UCSD-AML1 (cell line): ENCODE results near the gene TMCO4.

Source experiments
- DNase-seq: peaks from one replicate; lab custom pipeline; 2025; ENCODE audit not compliant: unreplicated experiment; lab: John Stamatoyannopoulos, UW

The TMCO4 gene

DNA sequence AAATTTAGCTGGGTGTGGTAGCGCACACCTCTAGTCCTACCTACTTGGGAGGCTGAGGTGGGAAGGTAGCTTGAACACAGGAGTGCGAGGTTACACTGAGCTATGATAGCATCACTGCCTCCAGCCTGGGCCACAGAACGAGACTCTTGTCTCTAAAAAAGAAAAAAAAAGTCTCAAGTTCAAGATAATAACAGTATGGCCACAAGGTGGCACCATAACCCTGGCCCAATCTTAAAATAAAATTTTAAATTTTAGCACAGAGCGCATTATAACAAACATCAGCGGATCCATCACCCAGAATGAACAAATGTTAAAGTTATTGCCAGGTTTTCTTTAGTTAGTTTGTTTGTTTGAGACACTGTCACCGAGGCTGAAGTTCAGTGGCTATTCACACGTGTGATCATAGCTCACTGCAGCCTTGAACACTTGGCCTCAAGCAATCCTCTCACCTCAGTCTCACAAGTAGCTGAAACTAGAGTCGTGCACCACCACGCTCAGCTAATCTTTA is 137.9 kb downstream of the TMCO4 start:
- DNase-seq = no peak

- no peak for DNase-seq
These were observed 141.5 kb downstream of the TMCO4 start for GRCh38 chr1:19658186-19658585.

DNA sequence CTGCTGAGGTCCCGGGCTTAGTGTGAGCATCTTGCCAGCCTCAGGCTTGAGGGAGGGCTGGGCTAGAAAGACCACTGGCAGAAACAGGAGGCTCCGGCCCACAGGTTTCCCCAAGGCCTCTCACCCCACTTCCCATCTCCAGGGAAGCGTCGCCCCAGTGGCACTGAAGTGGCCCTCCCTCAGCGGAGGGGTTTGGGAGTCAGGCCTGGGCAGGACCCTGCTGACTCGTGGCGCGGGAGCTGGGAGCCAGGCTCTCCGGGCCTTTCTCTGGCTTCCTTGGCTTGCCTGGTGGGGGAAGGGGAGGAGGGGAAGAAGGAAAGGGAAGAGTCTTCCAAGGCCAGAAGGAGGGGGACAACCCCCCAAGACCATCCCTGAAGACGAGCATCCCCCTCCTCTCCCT is 142.2 kb downstream of the TMCO4 start:
- no peak for DNase-seq

DNA sequence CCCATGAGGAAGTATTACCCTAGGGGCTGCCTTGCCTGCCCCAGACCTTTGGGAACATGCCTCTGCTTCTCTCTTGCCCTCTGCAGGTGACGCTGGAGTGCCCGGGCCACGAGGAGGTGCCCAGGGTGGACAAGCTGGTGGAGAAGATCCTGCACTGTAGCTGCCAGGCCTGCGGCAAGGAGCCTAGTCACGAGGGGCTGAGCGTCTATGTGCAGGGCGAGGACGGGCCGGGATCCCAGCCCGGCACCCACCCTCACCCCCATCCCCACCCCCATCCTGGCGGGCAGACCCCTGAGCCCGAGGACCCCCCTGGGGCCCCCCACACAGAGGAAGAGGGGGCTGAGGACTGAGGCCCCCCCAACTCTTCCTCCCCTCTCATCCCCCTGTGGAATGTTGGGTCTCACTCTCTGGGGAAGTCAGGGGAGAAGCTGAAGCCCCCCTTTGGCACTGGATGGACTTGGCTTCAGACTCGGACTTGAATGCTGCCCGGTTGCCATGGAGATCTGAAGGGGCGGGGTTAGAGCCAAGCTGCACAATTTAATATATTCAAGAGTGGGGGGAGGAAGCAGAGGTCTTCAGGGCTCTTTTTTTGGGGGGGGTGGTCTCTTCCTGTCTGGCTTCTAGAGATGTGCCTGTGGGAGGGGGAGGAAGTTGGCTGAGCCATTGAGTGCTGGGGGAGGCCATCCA is 142.8 kb downstream of the TMCO4 start:
- DNase-seq = no peak

DNA sequence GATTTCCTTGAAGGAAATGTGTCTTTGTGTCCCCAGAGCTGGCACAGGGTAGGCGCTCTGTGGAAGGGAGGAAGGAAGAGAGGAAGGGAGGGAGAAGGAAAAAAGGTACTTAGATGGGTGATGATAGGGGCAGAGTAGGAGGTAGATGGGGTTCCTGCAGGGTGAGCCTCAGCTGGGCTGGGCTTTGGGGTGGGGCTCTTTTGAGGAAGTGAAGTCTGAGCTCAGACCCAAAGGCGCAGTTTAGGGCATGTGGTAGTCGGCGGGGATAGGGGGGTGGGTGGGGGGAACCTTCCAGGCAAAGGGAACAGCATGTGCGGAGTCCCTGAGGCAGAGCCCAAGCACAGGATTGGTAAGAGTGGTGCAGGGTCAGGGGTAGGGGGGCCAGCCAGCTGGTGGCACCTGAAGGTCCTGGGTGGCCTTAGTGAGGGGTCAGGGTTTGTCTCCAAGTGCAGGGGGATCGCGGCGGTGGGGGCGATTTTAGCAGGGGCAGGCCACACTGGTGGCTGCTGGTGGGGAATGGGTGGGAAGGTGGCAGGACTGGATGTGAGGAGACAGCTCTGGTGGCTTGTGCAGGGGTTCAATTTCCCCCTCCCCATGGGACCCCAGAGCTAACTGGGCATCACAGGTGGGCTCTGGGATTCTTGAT is 143.5 kb downstream of the TMCO4 start:
- DNase-seq = no peak

DNA sequence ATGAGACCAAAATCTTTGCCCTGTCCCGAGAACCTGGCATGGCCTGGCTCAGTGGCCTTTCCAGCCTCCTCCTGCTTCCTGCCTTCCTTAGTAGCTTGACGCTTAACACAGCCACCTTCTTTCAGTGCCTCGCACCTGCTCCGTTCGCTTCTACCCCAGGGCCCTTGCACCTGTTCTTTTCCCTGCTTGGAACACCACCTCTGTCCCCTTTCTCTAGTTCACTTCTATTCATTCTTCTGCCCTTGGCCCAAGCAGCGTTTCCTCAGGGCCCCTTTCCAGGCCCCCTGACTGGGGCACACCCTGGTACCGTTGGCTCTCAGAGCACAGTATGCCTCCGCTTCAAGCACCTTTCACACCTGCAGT is 144.0 kb downstream of the TMCO4 start:
- DNase-seq = no peak

- no peak for DNase-seq
These were observed 144.6 kb downstream of the TMCO4 start for GRCh38 chr1:19654886-19655717.

GRCh38 chr1:19654386-19654785 is 145.3 kb downstream of the TMCO4 start:
- DNase-seq = no peak

DNA sequence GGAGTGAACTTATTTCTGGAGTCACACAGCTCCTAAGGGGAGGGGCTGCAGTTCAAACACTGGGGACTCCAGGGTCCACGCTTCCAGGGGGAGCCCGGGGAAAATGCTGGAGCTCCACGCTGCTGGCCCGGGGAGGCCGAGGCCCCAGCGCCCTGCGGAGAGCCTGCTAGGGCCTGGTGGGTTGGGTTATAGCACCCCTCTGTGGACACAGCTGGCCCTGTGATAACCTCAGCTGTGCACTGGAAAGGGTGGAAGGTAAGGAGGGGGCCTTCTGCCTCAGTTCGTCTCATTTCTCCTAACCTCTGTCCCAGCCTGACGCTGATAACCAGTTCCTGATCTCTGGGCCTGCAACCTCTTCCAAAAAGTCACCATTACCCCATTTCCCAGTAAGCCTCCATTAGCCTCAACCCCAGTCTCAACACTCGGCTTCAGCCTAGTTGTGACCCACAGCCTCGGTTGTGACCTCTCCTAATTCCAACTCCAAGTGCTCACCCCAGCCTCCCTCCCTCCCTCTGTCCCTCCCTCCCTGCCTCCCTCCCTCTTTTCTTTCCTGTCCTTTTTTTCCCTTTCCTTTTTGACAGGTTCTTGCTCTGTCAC is 148.5 kb downstream of the TMCO4 start:
- DNase-seq = peak; percentile 50

DNA sequence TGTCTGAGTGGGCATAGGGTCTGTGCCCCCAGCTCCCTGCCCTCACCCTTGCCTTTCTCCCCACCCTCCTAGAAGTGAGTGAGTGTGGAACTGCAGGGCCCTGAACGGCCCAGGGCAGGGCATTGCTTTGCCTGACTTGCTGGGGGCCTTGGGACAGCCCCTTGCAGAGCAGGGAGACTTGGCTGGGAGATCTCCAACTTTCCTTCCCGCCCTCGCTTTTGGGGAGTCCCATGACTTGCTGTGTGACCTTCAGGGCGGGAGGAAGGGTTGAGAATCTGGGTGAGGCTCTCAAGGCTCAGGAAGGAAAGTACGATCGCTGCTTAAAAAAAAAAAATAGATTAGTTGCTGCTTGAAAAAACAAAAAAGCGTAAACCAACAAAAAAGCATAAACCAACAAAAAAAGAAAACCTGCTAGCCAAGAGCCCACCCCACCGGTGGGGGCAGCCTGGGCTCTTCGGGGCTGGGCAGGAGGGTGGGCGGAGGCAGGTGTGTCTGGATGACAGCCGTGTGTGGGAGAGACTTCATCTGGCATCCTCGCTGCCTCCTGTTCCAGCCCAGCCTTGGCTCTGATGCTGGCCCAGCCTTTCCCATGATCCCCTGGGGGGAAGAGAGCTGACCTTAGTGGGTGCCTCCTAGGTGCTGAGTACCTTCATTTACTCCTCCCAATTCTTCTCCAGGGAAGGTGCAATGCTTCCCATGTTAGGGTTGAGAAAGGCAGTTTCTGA is 149.1 kb downstream of the TMCO4 start:
- DNase-seq = no peak

GRCh38 chr1:19648689-19649088 is 151.0 kb downstream of the TMCO4 start:
- DNase-seq = no peak

- DNase-seq = no peak
These were observed 151.5 kb downstream of the TMCO4 start for GRCh38 chr1:19648239-19648638.

GRCh38 chr1:19647643-19648042 is 152.1 kb downstream of the TMCO4 start:
- peak; percentile 71 for DNase-seq

- no peak for DNase-seq
These were observed 153.1 kb downstream of the TMCO4 start for GRCh38 chr1:19646377-19647319.

- no peak for DNase-seq
These were observed 154.1 kb downstream of the TMCO4 start for GRCh38 chr1:19645411-19646251.

GRCh38 chr1:19644681-19645410 is 154.9 kb downstream of the TMCO4 start:
- peak; percentile 43 for DNase-seq

GRCh38 chr1:19644395-19644680 is 155.4 kb downstream of the TMCO4 start:
- DNase-seq = no peak

DNA sequence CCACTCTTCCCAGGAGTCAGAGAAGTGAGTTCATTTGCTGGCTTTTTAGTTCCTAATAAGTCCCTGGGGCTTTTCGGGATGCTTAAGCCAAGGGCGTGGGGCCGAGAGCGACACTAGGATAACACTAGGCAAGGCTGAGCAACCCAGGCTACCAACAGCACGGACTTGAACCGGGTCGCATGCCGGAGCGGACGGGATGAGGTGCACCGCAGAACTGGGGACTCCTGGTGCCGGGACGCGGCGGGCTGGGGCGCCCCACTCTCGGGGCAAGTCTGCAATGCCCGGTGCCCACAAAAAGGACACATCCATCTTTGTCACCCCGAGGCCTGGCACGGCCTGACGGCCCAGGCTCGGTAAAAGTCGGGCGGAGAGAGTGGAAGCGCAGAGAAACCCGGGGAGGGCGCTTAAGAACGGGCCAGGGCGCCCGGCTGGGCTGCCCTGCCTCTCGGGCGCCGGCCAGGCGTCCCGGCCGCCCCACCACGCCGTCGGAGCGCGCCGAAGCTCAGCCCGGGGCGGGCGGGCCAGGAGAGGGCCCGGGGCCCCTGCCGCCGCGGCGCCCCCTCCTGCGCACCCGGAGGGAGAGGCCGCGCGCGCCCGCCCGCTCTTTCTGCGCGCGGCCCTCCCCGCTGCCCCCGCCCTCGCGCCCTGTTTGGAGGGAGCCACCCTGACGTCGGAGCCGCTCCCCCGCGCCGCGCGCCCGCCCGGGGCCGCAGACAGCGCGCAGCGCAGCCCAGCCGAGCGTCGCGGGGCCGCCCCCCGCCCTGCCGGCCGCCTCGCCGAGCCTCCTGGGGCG is 155.9 kb downstream of the TMCO4 start, which contains the start of gene NBL1:
Gene NBL1 (plus strand): TSS at position 710 of the 793 bp plus-strand sequence. CDS start 10,720 bp downstream, outside the sequence.
- DNase-seq = peak; percentile 67
